IPS-NIHi7 (cell line): ENCODE measurements around the gene PANX1.

Experiments used
- DNase-seq: peaks from one replicate; pipeline ENCODE4 v3.0.0; 2012; ENCODE audit warnings: mixed read lengths; ENCODE audit errors: extremely low spot score

Gene PANX1

GRCh38 chr11:94129512-94130297 is 1.1 kb downstream of the PANX1 start:
- DNase-seq = no peak

- DNase-seq = no peak
Observed at GRCh38 chr11:94130298-94131046, 1.8 kb downstream of the PANX1 start.

GRCh38 chr11:94131047-94131717 is 2.5 kb downstream of the PANX1 start:
- no peak for DNase-seq

- DNase-seq = no peak
Observed at GRCh38 chr11:94131718-94132115, 3.1 kb downstream of the PANX1 start.

- no peak for DNase-seq
Observed at GRCh38 chr11:94132152-94132558, 3.5 kb downstream of the PANX1 start.

- no peak for DNase-seq
Observed at GRCh38 chr11:94132823-94133408, 4.3 kb downstream of the PANX1 start.

- no peak for DNase-seq
Observed at GRCh38 chr11:94133752-94134151, 5.1 kb downstream of the PANX1 start.

- no peak for DNase-seq
Observed at GRCh38 chr11:94134651-94135512, 6.2 kb downstream of the PANX1 start.

- no peak for DNase-seq
Observed at GRCh38 chr11:94139416-94139815, 10.8 kb downstream of the PANX1 start.

GRCh38 chr11:94140154-94140655 is 11.6 kb downstream of the PANX1 start:
- DNase-seq = no peak

GRCh38 chr11:94141511-94142307 is 13.1 kb downstream of the PANX1 start:
- DNase-seq = no peak

GRCh38 chr11:94142308-94143281 is 14.0 kb downstream of the PANX1 start:
- DNase-seq = no peak

GRCh38 chr11:94144216-94144615 is 15.6 kb downstream of the PANX1 start:
- DNase-seq = no peak

GRCh38 chr11:94144664-94145063 is 16.0 kb downstream of the PANX1 start:
- no peak for DNase-seq

GRCh38 chr11:94145431-94145830 is 16.8 kb downstream of the PANX1 start:
- no peak for DNase-seq

- no peak for DNase-seq
Observed at GRCh38 chr11:94145916-94146315, 17.3 kb downstream of the PANX1 start.

- no peak for DNase-seq
Observed at GRCh38 chr11:94147433-94147845, 18.8 kb downstream of the PANX1 start.

- DNase-seq = no peak
Observed at GRCh38 chr11:94148189-94148588, 19.5 kb downstream of the PANX1 start.

- no peak for DNase-seq
Observed at GRCh38 chr11:94149431-94150017, 20.9 kb downstream of the PANX1 start.
